ENCODE measurements around the gene SH3PXD2A.
"Not testable (repeated sequence)": the region's sequence is repeated elsewhere in the genome, so short reads cannot be mapped to it uniquely, and the experiment has no call there.

Gene SH3PXD2A

GRCh38 chr10:103847909-103848468, 7.4 kb downstream of the SH3PXD2A start:
- DNase-seq = no peak

- no peak for DNase-seq
Measured at GRCh38 chr10:103847346-103847745, 8.0 kb downstream of the SH3PXD2A start.

- no peak for DNase-seq
Measured at GRCh38 chr10:103845972-103846371, 9.4 kb downstream of the SH3PXD2A start.

- DNase-seq = not testable (repeated sequence)
Measured at GRCh38 chr10:103845346-103845745, 10.0 kb downstream of the SH3PXD2A start.

- no peak for DNase-seq
Measured at GRCh38 chr10:103843854-103844570, 11.4 kb downstream of the SH3PXD2A start.

GRCh38 chr10:103843045-103843444, 12.3 kb downstream of the SH3PXD2A start:
- no peak for DNase-seq

GRCh38 chr10:103842605-103843004, 12.8 kb downstream of the SH3PXD2A start:
- no peak for DNase-seq

- no peak for DNase-seq
Measured at GRCh38 chr10:103841519-103841918, 13.9 kb downstream of the SH3PXD2A start.

- no peak for DNase-seq
Measured at GRCh38 chr10:103840740-103841070, 14.7 kb downstream of the SH3PXD2A start.

- DNase-seq = peak in 1 of 2 experiments; percentile 43
Measured at GRCh38 chr10:103839872-103840739, 15.3 kb downstream of the SH3PXD2A start.

GRCh38 chr10:103839519-103839871, 15.9 kb downstream of the SH3PXD2A start:
- DNase-seq = no peak

- no peak for DNase-seq
Measured at GRCh38 chr10:103838862-103839518, 16.4 kb downstream of the SH3PXD2A start.

GRCh38 chr10:103838070-103838395, 17.3 kb downstream of the SH3PXD2A start:
- no peak for DNase-seq

GRCh38 chr10:103837370-103838069, 17.9 kb downstream of the SH3PXD2A start:
- no peak for DNase-seq

- no peak for DNase-seq
Measured at GRCh38 chr10:103836861-103837260, 18.5 kb downstream of the SH3PXD2A start.

GRCh38 chr10:103836273-103836672, 19.1 kb downstream of the SH3PXD2A start:
- no peak for DNase-seq

GRCh38 chr10:103835096-103836050, 20.0 kb downstream of the SH3PXD2A start:
- DNase-seq = peak in 1 of 2 experiments; percentile 9

- peak in 1 of 2 experiments; percentile 2 for DNase-seq
Measured at GRCh38 chr10:103834436-103835095, 20.8 kb downstream of the SH3PXD2A start.

GRCh38 chr10:103833731-103834365, 21.5 kb downstream of the SH3PXD2A start:
- no peak for DNase-seq

- no peak for DNase-seq
Measured at GRCh38 chr10:103832806-103833205, 22.6 kb downstream of the SH3PXD2A start.
